Effector CD8-positive, alpha-beta T cell (primary cell): ENCODE measurements around the gene CANT1.
"Not testable (repeated sequence)": the region's sequence is repeated elsewhere in the genome, so short reads cannot be mapped to it uniquely, and the experiment has no call there.

Source experiments
- DNase-seq: peaks from one replicate; lab custom pipeline; 2025; lab: John Stamatoyannopoulos, UW

The CANT1 gene

GRCh38 chr17:78959803-78960202 lies 49.8 kb downstream of the CANT1 start:
- DNase-seq = no peak

- DNase-seq = no peak
Measured at GRCh38 chr17:78958641-78959127, 50.9 kb downstream of the CANT1 start.

GRCh38 chr17:78957128-78957527 lies 52.4 kb downstream of the CANT1 start:
- DNase-seq = no peak

- no peak for DNase-seq
Measured at GRCh38 chr17:78956254-78956653, 53.3 kb downstream of the CANT1 start.

GRCh38 chr17:78954684-78955083 lies 54.9 kb downstream of the CANT1 start:
- no peak for DNase-seq

- no peak for DNase-seq
Measured at GRCh38 chr17:78953356-78954350, 55.9 kb downstream of the CANT1 start.

GRCh38 chr17:78952706-78953105 lies 56.9 kb downstream of the CANT1 start:
- DNase-seq = no peak

- no peak for DNase-seq
Measured at GRCh38 chr17:78951967-78952551, 57.5 kb downstream of the CANT1 start.

GRCh38 chr17:78950870-78951269 lies 58.7 kb downstream of the CANT1 start:
- no peak for DNase-seq

GRCh38 chr17:78947235-78948149 lies 62.1 kb downstream of the CANT1 start:
- DNase-seq = no peak

- no peak for DNase-seq
Measured at GRCh38 chr17:78946631-78947030, 62.9 kb downstream of the CANT1 start.

GRCh38 chr17:78946131-78946530 lies 63.4 kb downstream of the CANT1 start:
- DNase-seq = no peak

- not testable (repeated sequence) for DNase-seq
Measured at GRCh38 chr17:78945455-78945854, 64.1 kb downstream of the CANT1 start.

GRCh38 chr17:78944956-78945355 lies 64.6 kb downstream of the CANT1 start:
- no peak for DNase-seq

GRCh38 chr17:78944026-78944425 lies 65.5 kb downstream of the CANT1 start:
- DNase-seq = no peak
